Neural cell (in vitro differentiated cells): ENCODE results near the gene CPEB1. TPM values are rescaled to one million over a fixed set of nuclear protein-coding genes. Genes with fewer than 3 reads are reported as not detected.

Experiments used
- H2AFZ ChIP-seq: fragments of 200-600, 300-800 bp; sonication (generic), shearing (Covaris generic); 2 replicates; pipeline ENCODE4 v1.6.0; 2014; ENCODE audit warnings: low read depth, mild to moderate bottlenecking, antibody characterized with exemption, low read length, moderate library complexity
- H3F3A ChIP-seq: fragments of 200-600 bp; shearing (Covaris generic); 2 replicates; pipeline ENCODE4 v1.6.1; 2016; ENCODE audit warnings: mild to moderate bottlenecking, moderate library complexity, mixed read lengths, antibody characterized with exemption, low read length; ENCODE audit not compliant: insufficient read depth, poor library complexity, severe bottlenecking
- H3K27ac ChIP-seq: fragments of 200-600, 300-800 bp; sonication (generic), shearing (Covaris generic); 2 replicates; pipeline ENCODE4 v1.5.1; 2014; ENCODE audit warnings: mild to moderate bottlenecking, low read length, moderate library complexity
- H3K27me3 ChIP-seq: fragments of 300-800, 200-600 bp; sonication (generic), shearing (Covaris generic); 2 replicates; pipeline ENCODE4 v1.6.0; 2014; ENCODE audit warnings: mild to moderate bottlenecking, low read depth, low read length, moderate library complexity; ENCODE audit not compliant: insufficient read depth
- H3K36me3 ChIP-seq: fragments of 300-800, 200-600 bp; sonication (generic), shearing (Covaris generic); 2 replicates; pipeline ENCODE4 v1.5.1; 2014; ENCODE audit warnings: mild to moderate bottlenecking, antibody characterized with exemption, low read length, moderate library complexity; ENCODE audit not compliant: insufficient read depth
- H3K4me2 ChIP-seq: fragments of 300-800, 200-600 bp; sonication (generic), shearing (Covaris generic); 2 replicates; pipeline ENCODE4 v1.6.0; 2014; ENCODE audit warnings: mild to moderate bottlenecking, low read length
- H3K4me3 ChIP-seq: fragments of 300-800, 200-600 bp; sonication (generic), shearing (Covaris generic); 2 replicates; pipeline ENCODE4 v1.5.1; 2014; ENCODE audit warnings: mild to moderate bottlenecking, low read length, moderate library complexity
- H3K79me2 ChIP-seq: fragments of 200-600 bp; shearing (Covaris generic); replicated peaks from 2 replicates; pipeline ENCODE4 v1.6.0; 2014; ENCODE audit warnings: mild to moderate bottlenecking, low read length, moderate library complexity; ENCODE audit not compliant: insufficient read depth
- H3K9ac ChIP-seq: fragments of 300-800, 200-600 bp; sonication (generic), shearing (Covaris generic); 2 replicates; pipeline ENCODE4 v1.6.1; 2016; ENCODE audit warnings: mild to moderate bottlenecking, low read length, mixed read lengths
- H3K9me2 ChIP-seq: fragments of 200-600 bp; shearing (Covaris generic); 2 replicates; pipeline ENCODE4 v1.6.1; 2016; ENCODE audit warnings: mild to moderate bottlenecking, low read length, mixed read lengths; ENCODE audit not compliant: insufficient read depth
- H3K9me3 ChIP-seq: fragments of 200-600, 300-800 bp; sonication (generic), shearing (Covaris generic); 2 replicates; pipeline ENCODE4 v1.6.1; 2016; ENCODE audit warnings: mild to moderate bottlenecking, mixed run types, low read length, moderate library complexity, mixed read lengths
- H4K20me1 ChIP-seq: fragments of 200-600 bp; shearing (Covaris generic); 2 replicates; pipeline ENCODE4 v1.6.1; 2016; ENCODE audit warnings: mild to moderate bottlenecking, mixed run types; ENCODE audit not compliant: insufficient read depth
- CTCF ChIP-seq: fragments of 450-650 bp; IDR thresholded peaks from 2 replicates; pipeline ENCODE4 v1.5.1; 2014; ENCODE audit warnings: antibody characterized with exemption, mild to moderate bottlenecking, moderate library complexity; ENCODE audit not compliant: poor library complexity, severe bottlenecking
- EP300 ChIP-seq: fragments of 450-650 bp; conservative IDR thresholded peaks from 2 replicates; pipeline ENCODE4 v1.6.1; 2014; ENCODE audit warnings: antibody characterized with exemption, mild to moderate bottlenecking, moderate library complexity; ENCODE audit not compliant: poor library complexity, severe bottlenecking
- EZH2 ChIP-seq: fragments of 200-600, 300-800 bp; shearing (Covaris generic), sonication (generic); IDR thresholded peaks from 2 replicates; pipeline ENCODE4 v1.6.1; 2014; ENCODE audit warnings: antibody characterized with exemption, low read length, borderline replicate concordance, mild to moderate bottlenecking; ENCODE audit not compliant: insufficient read depth, poor library complexity, severe bottlenecking
- MXI1 ChIP-seq: fragments of 450-650 bp; conservative IDR thresholded peaks from 2 replicates; pipeline ENCODE4 v1.6.1; 2014; ENCODE audit warnings: antibody characterized with exemption, mild to moderate bottlenecking; ENCODE audit not compliant: poor library complexity, severe bottlenecking
- POLR2AphosphoS5 ChIP-seq: IDR thresholded peaks from 2 replicates; pipeline ENCODE4 v1.6.1; 2012
- RAD21 ChIP-seq: fragments of 450-650 bp; conservative IDR thresholded peaks from 2 replicates; pipeline ENCODE4 v1.6.1; 2014; ENCODE audit warnings: antibody characterized with exemption, mild to moderate bottlenecking, moderate library complexity
- SMC3 ChIP-seq: fragments of 450-650 bp; conservative IDR thresholded peaks from 2 replicates; pipeline ENCODE4 v1.6.1; 2014; ENCODE audit warnings: antibody characterized with exemption, mild to moderate bottlenecking, moderate library complexity; ENCODE audit not compliant: poor library complexity
- TAF1 ChIP-seq: IDR thresholded peaks from 2 replicates; pipeline ENCODE4 v1.6.1; 2012; ENCODE audit warnings: low read depth
- polyA plus RNA-seq: library from polyadenylated mRNA; depleted of rRNA; stranded (reverse); fragments of >200 nt; gene quantifications from 2 replicates; pipeline ENCODE4 v1.2.3, GENCODE V29; 2014
- TF ChIP-seq, protein P1 (sequence below): IDR thresholded peaks from 2 replicates; pipeline ENCODE4 v1.6.1; 2012; ENCODE audit warnings: borderline replicate concordance

Gene CPEB1
- polyA plus RNA-seq, 1 donor from 2014 or later, result 0.61 TPM

DNA sequence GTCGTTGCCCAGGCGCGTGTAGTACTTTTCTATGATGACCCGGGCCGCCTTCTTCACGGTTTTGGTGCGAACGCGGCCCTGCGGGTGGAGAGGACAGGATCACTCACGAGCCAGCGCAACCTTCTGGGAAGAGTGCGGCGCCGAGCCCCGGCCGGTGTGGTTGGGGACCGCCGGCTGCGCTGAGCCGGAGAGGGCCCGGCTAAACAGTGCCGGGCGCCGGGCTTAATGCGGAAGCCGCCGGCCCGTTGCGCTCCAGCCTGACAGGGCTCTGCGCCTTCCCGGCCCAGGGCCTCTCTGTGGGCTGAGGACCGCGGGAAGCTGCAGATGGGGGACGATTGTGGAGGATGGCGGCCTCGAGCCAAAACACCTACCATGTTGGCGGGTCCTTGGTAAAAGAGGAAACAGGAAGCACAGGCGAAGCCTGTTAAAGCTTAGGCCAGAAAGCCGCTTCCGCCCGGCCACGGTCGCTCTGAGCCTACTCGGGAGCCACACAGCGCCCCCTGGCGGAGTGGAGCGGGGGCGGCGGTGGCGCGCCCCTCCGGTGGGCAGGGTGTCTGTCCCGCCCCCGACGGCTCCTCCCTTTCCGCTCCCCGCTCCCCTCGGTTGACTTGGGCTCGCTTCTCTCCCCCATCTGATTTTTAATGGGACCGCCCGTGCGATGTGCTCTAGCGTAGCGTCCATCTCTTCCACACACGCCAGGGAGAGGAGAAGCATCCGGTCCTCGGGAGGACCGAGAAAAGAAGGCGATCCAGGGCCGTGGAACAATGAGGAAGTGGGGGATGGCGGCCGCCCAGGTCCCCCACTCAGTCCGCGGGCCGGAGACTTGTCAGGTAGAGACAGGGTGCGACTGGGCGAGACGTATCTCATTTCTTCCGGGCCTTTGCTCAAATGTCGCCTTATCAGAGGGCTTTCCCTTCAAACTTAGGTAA is 106.8 kb downstream of the CPEB1 start, which contains the start of gene RPS17:
RPS17 (minus strand) TSS at position 403 of the 929 bp plus-strand sequence; CDS start at position 374, 29 bp downstream.
- Histone ChIP-seq H3K4me2 (peak within 1 kb of the TSS; percentile 81), H3K79me2 (peaks cover 15% of the 10 kb centered on the region), H3K4me3 (peak within 1 kb of the TSS; percentile 96), H3K27me3 (no peaks in the 10 kb centered on the region), H2AFZ (peak within 1 kb of the TSS; percentile 87), H3F3A (no peaks in the 10 kb centered on the region), H3K36me3 (no peaks in the 10 kb centered on the region), H4K20me1 (no peaks in the 10 kb centered on the region), H3K9me3 (no peaks in the 10 kb centered on the region), H3K9ac (peak within 1 kb of the TSS; percentile 88), H3K9me2 (no peaks in the 10 kb centered on the region), H3K27ac (peak within 1 kb of the TSS; percentile 87)
- peak; percentile 85 for TF ChIP-seq POLR2AphosphoS5
- TF ChIP-seq MXI1, result peak; percentile 94
- peak; percentile 99 for TF ChIP-seq CTCF
- peak; percentile 73 for TF ChIP-seq RAD21
- TF ChIP-seq EZH2, result no peak
- TF ChIP-seq TAF1, result peak; percentile 96
- TF ChIP-seq, protein P1, sequence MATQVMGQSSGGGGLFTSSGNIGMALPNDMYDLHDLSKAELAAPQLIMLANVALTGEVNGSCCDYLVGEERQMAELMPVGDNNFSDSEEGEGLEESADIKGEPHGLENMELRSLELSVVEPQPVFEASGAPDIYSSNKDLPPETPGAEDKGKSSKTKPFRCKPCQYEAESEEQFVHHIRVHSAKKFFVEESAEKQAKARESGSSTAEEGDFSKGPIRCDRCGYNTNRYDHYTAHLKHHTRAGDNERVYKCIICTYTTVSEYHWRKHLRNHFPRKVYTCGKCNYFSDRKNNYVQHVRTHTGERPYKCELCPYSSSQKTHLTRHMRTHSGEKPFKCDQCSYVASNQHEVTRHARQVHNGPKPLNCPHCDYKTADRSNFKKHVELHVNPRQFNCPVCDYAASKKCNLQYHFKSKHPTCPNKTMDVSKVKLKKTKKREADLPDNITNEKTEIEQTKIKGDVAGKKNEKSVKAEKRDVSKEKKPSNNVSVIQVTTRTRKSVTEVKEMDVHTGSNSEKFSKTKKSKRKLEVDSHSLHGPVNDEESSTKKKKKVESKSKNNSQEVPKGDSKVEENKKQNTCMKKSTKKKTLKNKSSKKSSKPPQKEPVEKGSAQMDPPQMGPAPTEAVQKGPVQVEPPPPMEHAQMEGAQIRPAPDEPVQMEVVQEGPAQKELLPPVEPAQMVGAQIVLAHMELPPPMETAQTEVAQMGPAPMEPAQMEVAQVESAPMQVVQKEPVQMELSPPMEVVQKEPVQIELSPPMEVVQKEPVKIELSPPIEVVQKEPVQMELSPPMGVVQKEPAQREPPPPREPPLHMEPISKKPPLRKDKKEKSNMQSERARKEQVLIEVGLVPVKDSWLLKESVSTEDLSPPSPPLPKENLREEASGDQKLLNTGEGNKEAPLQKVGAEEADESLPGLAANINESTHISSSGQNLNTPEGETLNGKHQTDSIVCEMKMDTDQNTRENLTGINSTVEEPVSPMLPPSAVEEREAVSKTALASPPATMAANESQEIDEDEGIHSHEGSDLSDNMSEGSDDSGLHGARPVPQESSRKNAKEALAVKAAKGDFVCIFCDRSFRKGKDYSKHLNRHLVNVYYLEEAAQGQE, result peak; percentile 89
- peak; percentile 89 for TF ChIP-seq SMC3
- peak; percentile 70 for TF ChIP-seq EP300

GRCh38 chr15:82539691-82540054 is 107.5 kb downstream of the CPEB1 start:
- Histone ChIP-seq H2AFZ (peak overlapping the region; percentile 45), H3K27ac (peak overlapping the region; percentile 80), H4K20me1 (no peaks in the 10 kb centered on the region)

More at GRCh38 chr15:82539691-82540054, 107.5 kb downstream of the CPEB1 start:
- no peaks in the 10 kb centered on the region for H3K27me3 ChIP-seq
- H3K9me3 ChIP-seq, result no peaks in the 10 kb centered on the region
- TF ChIP-seq RAD21, result no peak
- no peak for TF ChIP-seq MXI1
- TF ChIP-seq, protein P1, result no peak
- no peak for TF ChIP-seq CTCF
- TF ChIP-seq TAF1, result no peak
- TF ChIP-seq POLR2AphosphoS5, result no peak
- no peak for TF ChIP-seq EP300
- no peak for TF ChIP-seq SMC3
- no peak for TF ChIP-seq EZH2
- H3K9ac ChIP-seq, result peak overlapping the region; percentile 88
- H3K4me2 ChIP-seq, result peak overlapping the region; percentile 81
- H3K36me3 ChIP-seq, result no peaks in the 10 kb centered on the region
- H3K79me2 ChIP-seq, result peaks cover 15% of the 10 kb centered on the region
- H3K4me3 ChIP-seq, result peak overlapping the region; percentile 96
- no peaks in the 10 kb centered on the region for H3F3A ChIP-seq
- no peaks in the 10 kb centered on the region for H3K9me2 ChIP-seq
